Ovary (tissue), 9 donors: ENCODE measurements around the gene PFDN4. TPM values are rescaled to one million over a fixed set of nuclear protein-coding genes. Genes with fewer than 3 reads are reported as not detected.

Experiments used
- DNase-seq, 5 donors: peaks; one replicate each; pipeline ENCODE4 v3.0.0-alpha.2; 2019 to 2020
- H3K27ac ChIP-seq, 2 donors: fragments of 200-600 bp; one replicate each; pipeline versions ENCODE4 v1.5.1 to v1.8.0; 2019 to 2022
- H3K27me3 ChIP-seq: fragments of 200-600 bp; one replicate; pipeline ENCODE4 v1.8.0; 2022
- H3K36me3 ChIP-seq: fragments of 200-600 bp; sonication (generic); one replicate; pipeline ENCODE4 v1.5.1; 2019
- H3K4me1 ChIP-seq: one replicate; pipeline ENCODE4 v1.8.1; 2013; ENCODE audit warnings: mild to moderate bottlenecking, moderate library complexity; ENCODE audit not compliant: insufficient read depth
- H3K4me3 ChIP-seq: fragments of 200-600 bp; sonication (generic); one replicate; pipeline ENCODE4 v1.5.1; 2017
- H3K9me3 ChIP-seq, 2 donors: fragments of 200-600 bp in 1 of 2; sonication (generic) in 1 of 2; one replicate each; pipeline versions ENCODE4 v1.5.1 to v1.8.1; 2013 to 2019; ENCODE audit warnings: mild to moderate bottlenecking in 1 of 2, moderate library complexity in 1 of 2
- EP300 ChIP-seq: sonication (generic); formaldehyde crosslinking; IDR thresholded peaks from one replicate; pipeline ENCODE4 v1.6.1; 2017; ENCODE audit warnings: antibody characterized with exemption
- POLR2A ChIP-seq: fragments of 450-650 bp; IDR thresholded peaks from one replicate; pipeline ENCODE4 v1.6.1; 2017; ENCODE audit warnings: antibody characterized with exemption, mild to moderate bottlenecking, moderate library complexity
- WGBS, 3 donors: extraction: QIAGEN DNeasy Blood & Tissue Kit in 1 of 3; methylation state at CpG; one replicate each; pipeline versions ENCODE4 v1.1.5 to v1.1.7; 2013 to 2017; 5-methylcytosine and 5-hydroxymethylcytosine counted together
- intact Hi-C, 4 donors: fragments of 100-400 bp; cut with DNase I; formaldehyde crosslinking; loops; one replicate each; pipeline versions ENCODE4 v1.11.0 to v1.15.1; 2022 to 2023
- polyA plus RNA-seq, 2 donors: library from polyadenylated mRNA; stranded (reverse); fragments of 200-250 nt in 1 of 2; fragments of 350-450 nt in 1 of 2; fragmentation: Illumina TruSeq in 1 of 2; extraction: RNeasy Lipid Tissue Mini Kit (QIAGEN cat#74804) in 1 of 2; gene quantifications; one replicate each; pipeline ENCODE4 v1.2.3, GENCODE V29; 2013 to 2014
- total RNA-seq, 7 donors: library from RNA; depleted of rRNA in 2 of 7; stranded (reverse); fragments of >200 nt in 2 of 7; fragmentation: NEBNext Ultra II Directional in 3 of 7; extraction: Animal tissue kit (Norgen Biotek cat#: 25700) in 3 of 7; gene quantifications; one replicate each; pipeline versions ENCODE4 v1.1.0 to v1.2.4, GENCODE V29; 2016 to 2023
- TF ChIP-seq, protein P1 (sequence below), 3 donors: fragments of 450-650 bp in 2 of 3; fragments of 200-600 bp in 1 of 3; IDR thresholded peaks; one replicate each; pipeline versions ENCODE4 v1.5.1 to v1.8.0; 2016 to 2022; ENCODE audit warnings: antibody characterized with exemption in 3 of 3, mild to moderate bottlenecking in 1 of 3
- donor health status: DM: no; HTN: no; CAD: no; lungs with moderate emphysema.
- donor health status: DM: no; HTN: no; CAD: no.
- donor health status: Bipolar disorder and iron deficiency.
- donor health status: DM: yes; HTN: yes; CAD: no.
- donor health status: DM: no; HTN: no; CAD: no.
- donor health status: DM: yes; HTN: yes; CAD: no.

Gene PFDN4
- total and polyA plus RNA-seq, 9 donors: 22.2 to 168 (median 33.8) TPM

DNA sequence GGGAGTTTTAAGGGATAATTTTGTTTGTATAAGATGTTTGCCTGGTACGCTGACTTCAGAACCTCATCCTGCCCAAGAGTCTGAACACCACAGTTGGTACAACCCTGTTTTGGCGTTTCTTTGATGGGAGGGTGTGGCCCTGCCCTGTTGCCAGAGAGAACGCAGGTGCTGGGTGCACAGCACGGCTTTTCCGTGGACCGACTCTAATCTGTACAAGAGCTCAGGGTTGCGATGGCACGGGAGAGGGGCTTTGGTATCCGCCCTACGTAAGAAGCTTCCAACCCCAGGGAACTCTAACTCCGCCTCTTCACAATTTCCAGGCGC lies 35.4 kb upstream of the PFDN4 start:
- DNase-seq: no peak
- H3K36me3 ChIP-seq: no peaks in the 10 kb centered on the region
- TF ChIP-seq POLR2A: no peak
- TF ChIP-seq, protein P1, sequence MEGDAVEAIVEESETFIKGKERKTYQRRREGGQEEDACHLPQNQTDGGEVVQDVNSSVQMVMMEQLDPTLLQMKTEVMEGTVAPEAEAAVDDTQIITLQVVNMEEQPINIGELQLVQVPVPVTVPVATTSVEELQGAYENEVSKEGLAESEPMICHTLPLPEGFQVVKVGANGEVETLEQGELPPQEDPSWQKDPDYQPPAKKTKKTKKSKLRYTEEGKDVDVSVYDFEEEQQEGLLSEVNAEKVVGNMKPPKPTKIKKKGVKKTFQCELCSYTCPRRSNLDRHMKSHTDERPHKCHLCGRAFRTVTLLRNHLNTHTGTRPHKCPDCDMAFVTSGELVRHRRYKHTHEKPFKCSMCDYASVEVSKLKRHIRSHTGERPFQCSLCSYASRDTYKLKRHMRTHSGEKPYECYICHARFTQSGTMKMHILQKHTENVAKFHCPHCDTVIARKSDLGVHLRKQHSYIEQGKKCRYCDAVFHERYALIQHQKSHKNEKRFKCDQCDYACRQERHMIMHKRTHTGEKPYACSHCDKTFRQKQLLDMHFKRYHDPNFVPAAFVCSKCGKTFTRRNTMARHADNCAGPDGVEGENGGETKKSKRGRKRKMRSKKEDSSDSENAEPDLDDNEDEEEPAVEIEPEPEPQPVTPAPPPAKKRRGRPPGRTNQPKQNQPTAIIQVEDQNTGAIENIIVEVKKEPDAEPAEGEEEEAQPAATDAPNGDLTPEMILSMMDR (IDR thresholded peaks at IDR 0.05): no peak
- TF ChIP-seq EP300: no peak
- H3K4me3 ChIP-seq: no peak overlapping the region
- 8 to 17% (median 9%) methylated on average over 11 to 12 of the region's 12 CpGs for WGBS, 3 donors
- no peak overlapping the region for H3K27ac ChIP-seq
- no peaks in the 10 kb centered on the region for H3K27me3 ChIP-seq
- no peaks in the 10 kb centered on the region for H3K9me3 ChIP-seq
- H3K4me1 ChIP-seq: peaks cover 7% of the 10 kb centered on the region
- intact Hi-C loops: loop anchor here in 1 of 4 donors (2.0 kb wide), 1 partner anchor 24 kb away; no protein-coding TSS in a partner anchor

DNA sequence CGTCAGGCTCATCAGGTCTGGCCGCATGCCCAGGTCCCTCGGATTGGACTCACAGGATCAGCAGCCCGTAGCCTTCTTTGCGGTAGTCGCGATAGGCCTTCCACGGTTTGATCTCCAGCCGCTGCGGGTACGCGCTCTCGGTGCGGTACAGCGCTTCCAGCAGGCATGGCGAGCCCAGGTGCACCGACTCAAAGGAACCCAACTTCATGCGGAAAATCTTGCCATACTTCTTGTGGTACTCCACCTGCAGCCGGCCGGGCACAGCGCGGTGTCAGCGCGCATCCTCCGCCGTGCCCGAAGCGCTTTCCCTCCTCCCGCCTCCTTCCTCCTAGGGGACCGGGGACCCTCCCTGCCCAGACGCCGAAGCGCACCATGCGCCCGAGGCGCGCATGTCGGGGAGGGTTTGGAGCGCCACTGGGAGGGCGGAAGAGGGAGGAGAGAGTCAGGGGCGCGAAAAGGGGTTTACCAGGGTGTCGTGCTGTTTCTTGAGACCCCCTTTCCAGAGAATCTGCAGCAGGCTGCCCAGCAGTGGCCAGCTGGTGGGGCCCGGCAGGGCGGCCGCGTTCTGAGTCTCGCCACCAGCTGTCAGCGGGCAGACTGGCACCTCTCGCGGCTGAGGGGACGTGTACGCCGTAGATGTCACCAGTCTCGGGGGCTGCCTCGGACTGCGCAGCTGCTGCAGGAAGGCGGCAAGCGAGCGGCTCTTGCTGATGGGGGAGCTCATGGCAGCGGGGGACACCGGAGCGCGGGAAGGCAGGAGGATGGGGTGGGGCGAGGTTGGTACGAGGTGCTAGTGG lies 34.8 kb upstream of the PFDN4 start:
- Histone ChIP-seq H3K4me1 (peaks cover 7% of the 10 kb centered on the region), H3K36me3 (no peaks in the 10 kb centered on the region), H3K27ac (no peak overlapping the region), H3K4me3 (no peak overlapping the region), H3K9me3 (no peaks in the 10 kb centered on the region), H3K27me3 (no peaks in the 10 kb centered on the region)
- WGBS, 3 donors: 1% methylated on average over 54 to 66 of the region's 66 CpGs
- intact Hi-C loops: loop anchor here in 1 of 4 donors (2.0 kb wide), 1 partner anchor 24 kb away; no protein-coding TSS in a partner anchor
- no peak for DNase-seq
- TF ChIP-seq, protein P1 (IDR thresholded peaks at IDR 0.05): no peak

- 1 to 2% (median 1%) methylated on average over 55 to 61 of the region's 61 CpGs for WGBS, 3 donors
- Histone ChIP-seq H3K27ac (no peak within 1 kb of the TSS), H3K9me3 (no peaks in the 10 kb centered on the region), H3K4me3 (no peak within 1 kb of the TSS), H3K36me3 (no peaks in the 10 kb centered on the region), H3K4me1 (peaks cover 7% of the 10 kb centered on the region), H3K27me3 (no peaks in the 10 kb centered on the region)
- intact Hi-C loops: loop anchor here in 1 of 4 donors (2.0 kb wide), 1 partner anchor 25 kb away; no protein-coding TSS in a partner anchor
- DNase-seq: no peak
- TF ChIP-seq POLR2A: no peak
- TF ChIP-seq, protein P1 (IDR thresholded peaks at IDR 0.05): no peak
- no peak for TF ChIP-seq EP300
Observed at GRCh38 chr20:54173653-54174456, 34.0 kb upstream of the PFDN4 start, which contains the start of gene CYP24A1. Gene CYP24A1, minus strand, starts transcription at chr20:54173986. Its CDS starts 407 bp downstream, at chr20:54173579.

DNA sequence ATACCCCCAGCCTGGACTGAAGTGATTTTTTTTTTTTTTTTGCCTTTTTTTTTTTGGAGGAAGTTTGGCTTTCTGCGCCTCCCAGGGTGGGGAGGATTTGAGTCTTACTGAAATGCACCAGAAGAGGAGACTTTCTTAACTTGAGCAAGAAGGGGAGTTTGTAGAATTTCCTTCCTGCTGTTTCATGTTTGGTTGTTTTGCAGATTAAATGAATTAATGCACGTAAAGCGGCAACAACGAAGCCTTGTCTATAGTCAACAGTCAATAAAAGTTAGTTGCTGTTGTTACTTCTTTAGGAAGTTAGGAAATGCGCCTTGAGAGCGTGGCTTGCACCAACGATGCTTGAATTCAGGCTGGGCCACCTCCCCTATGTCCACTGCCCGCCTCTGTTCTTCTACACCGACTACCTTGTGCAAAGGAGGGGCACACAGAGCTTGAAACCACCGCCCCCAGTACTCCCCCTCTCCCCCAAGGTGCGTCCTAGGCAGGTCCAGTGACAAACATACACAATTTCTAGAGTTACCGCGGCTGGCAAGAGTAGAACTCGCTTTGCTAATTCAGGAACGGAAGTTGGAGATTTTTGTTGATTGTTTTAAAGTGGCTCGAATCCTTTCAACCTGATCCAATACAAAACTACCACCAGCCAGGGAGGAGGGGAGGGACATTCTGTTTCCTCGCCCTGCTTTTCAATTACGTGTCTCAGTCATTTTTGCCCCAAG lies 33.3 kb upstream of the PFDN4 start:
- Histone ChIP-seq H3K9me3 (no peaks in the 10 kb centered on the region), H3K36me3 (no peaks in the 10 kb centered on the region), H3K4me1 (peaks cover 7% of the 10 kb centered on the region), H3K27ac (no peak overlapping the region), H3K4me3 (no peak overlapping the region), H3K27me3 (no peaks in the 10 kb centered on the region)
- TF ChIP-seq POLR2A: no peak
- TF ChIP-seq, protein P1 (IDR thresholded peaks at IDR 0.05): no peak
- TF ChIP-seq EP300: no peak
- DNase-seq: no peak
- 7 to 9% (median 8%) methylated on average over 18 of the region's 18 CpGs for WGBS, 3 donors
- intact Hi-C loops: no loop called here
